Endothelial cell of umbilical vein (primary cell): ENCODE measurements around the gene ZNF106. TPM values are rescaled to one million over a fixed set of nuclear protein-coding genes. Genes with fewer than 3 reads are reported as not detected.

ENCODE experiments used
- BruUV-seq: library from RNA; stranded (reverse); fragments of 400-500 nt; replicated peaks from 2 replicates; lab custom pipeline; 2021; lab: Mats Ljungman, UMichigan
- CTCF ChIA-PET: fragments of 300-600, 350-600 bp; sonication (Branson Sonifier 250); formaldehyde crosslinking; loops from one replicate; lab custom pipeline; 2021; ENCODE audit warnings: antibody characterized with exemption, inconsistent platforms; lab: Charles Lee
- POLR2A ChIA-PET: fragments of 300-600, 350-600 bp; sonication (Branson Sonifier 250); formaldehyde crosslinking; loops from one replicate; lab custom pipeline; 2021; ENCODE audit warnings: antibody characterized with exemption, inconsistent platforms; lab: Charles Lee
- DNase-seq: peaks from one replicate; pipeline ENCODE4 v3.0.0-alpha.2; 2011; ENCODE audit warnings: low read depth, low spot score
- FAIRE-seq: peaks from 2 replicates; lab custom pipeline; 2011; peaks lifted over from hg19 to GRCh38; lab: Jason Lieb, UNC
- H2AFZ ChIP-seq: 2 replicates; pipeline ENCODE4 v1.6.0; 2012; ENCODE audit warnings: low read depth, low read length, control low read depth, inconsistent platforms
- H3K27ac ChIP-seq: 2 replicates; pipeline ENCODE4 v1.5.1; 2011; ENCODE audit warnings: low read depth, mild to moderate bottlenecking, control low read depth, low read length, moderate library complexity; ENCODE audit not compliant: insufficient read depth
- H3K27me3 ChIP-seq, 2 experiments: 2 replicates each; pipeline versions ENCODE4 v1.6.0 to v1.6.1; 2011; ENCODE audit warnings: low read length in 2 of 2, mixed read lengths in 1 of 2; ENCODE audit not compliant: control insufficient read depth in 2 of 2, insufficient read depth in 2 of 2
- H3K36me3 ChIP-seq, 2 experiments: 2 replicates in 1 of 2; 3 replicates in 1 of 2; pipeline ENCODE4 v1.5.1; 2011; ENCODE audit warnings: low read length in 2 of 2, mild to moderate bottlenecking in 1 of 2, moderate library complexity in 1 of 2; ENCODE audit not compliant: control insufficient read depth in 2 of 2, insufficient read depth in 2 of 2; ENCODE audit errors: extremely low read depth in 1 of 2
- H3K4me1 ChIP-seq: 3 replicates; pipeline ENCODE4 v1.5.1; 2011; ENCODE audit warnings: mild to moderate bottlenecking, low read length; ENCODE audit not compliant: control insufficient read depth, insufficient read depth; ENCODE audit errors: extremely low read depth
- H3K4me2 ChIP-seq: 2 replicates; pipeline ENCODE4 v1.6.1; 2011; ENCODE audit warnings: low read length, control low read depth, mixed read lengths; ENCODE audit not compliant: insufficient read depth
- H3K4me3 ChIP-seq, 3 experiments: fragments of 200-600 bp in 1 of 3; sonication (generic), shearing (Covaris generic) in 1 of 3; replicated peaks in 1 of 3; 2 replicates each; pipeline ENCODE4 v1.5.1; 2011 to 2016; ENCODE audit warnings: control low read depth in 3 of 3, low read length in 3 of 3, mild to moderate bottlenecking in 2 of 3, inconsistent platforms in 1 of 3, low read depth in 1 of 3, moderate library complexity in 1 of 3; ENCODE audit not compliant: insufficient read depth in 1 of 3
- H3K79me2 ChIP-seq: 2 replicates; pipeline ENCODE4 v1.6.0; 2012; ENCODE audit warnings: low read length, inconsistent platforms; ENCODE audit not compliant: control insufficient read depth, insufficient read depth
- H3K9ac ChIP-seq: replicated peaks from 2 replicates; pipeline ENCODE3; 2011; ENCODE audit warnings: low read length, control low read depth; ENCODE audit not compliant: insufficient read depth; ENCODE audit errors: extremely low read depth
- H3K9me1 ChIP-seq: replicated peaks from 3 replicates; pipeline ENCODE4 v1.6.0; 2011; ENCODE audit warnings: mild to moderate bottlenecking, low read length; ENCODE audit not compliant: control insufficient read depth, insufficient read depth; ENCODE audit errors: extremely low read depth
- H3K9me3 ChIP-seq: replicated peaks from 2 replicates; pipeline ENCODE4 v1.5.1; 2012; ENCODE audit warnings: low read length, inconsistent platforms; ENCODE audit not compliant: control insufficient read depth, insufficient read depth
- H4K20me1 ChIP-seq: replicated peaks from 2 replicates; pipeline ENCODE3; 2011; ENCODE audit warnings: mild to moderate bottlenecking, low read length; ENCODE audit not compliant: control insufficient read depth, insufficient read depth; ENCODE audit errors: extremely low read depth
- GATA2 ChIP-seq: IDR thresholded peaks from 2 replicates; pipeline ENCODE4 v1.7.0; 2011; ENCODE audit warnings: low read depth, mild to moderate bottlenecking, moderate library complexity, mixed read lengths, low read length; ENCODE audit not compliant: insufficient read length, insufficient read depth
- JUN ChIP-seq: IDR thresholded peaks from 2 replicates; pipeline ENCODE4 v1.6.1; 2011; ENCODE audit warnings: borderline replicate concordance, low read depth; ENCODE audit not compliant: insufficient read length, insufficient read depth
- MAX ChIP-seq: IDR thresholded peaks from 2 replicates; pipeline ENCODE4 v1.6.1; 2011; ENCODE audit not compliant: insufficient read depth, insufficient read length
- POLR2AphosphoS5 ChIP-seq: IDR thresholded peaks from 2 replicates; pipeline ENCODE4 v1.6.1; 2012; ENCODE audit warnings: low read depth, mild to moderate bottlenecking, control low read depth, low read length, moderate library complexity; ENCODE audit not compliant: insufficient read depth
- dilution Hi-C: fragments of 300-500 bp; cut with MboI; formaldehyde crosslinking; loops from one replicate; pipeline ENCODE4 v1.15.0; 2019; ENCODE audit warnings: low sequenced_read_pairs; ENCODE audit not compliant: extremely low pct_ligation_motif_present
- intact Hi-C: fragments of 100-400 bp; cut with micrococcal nuclease; formaldehyde crosslinking; loops from one replicate; pipeline ENCODE4 v1.10.0; 2022
- polyA plus RNA-seq, 4 experiments: library from polyadenylated mRNA; depleted of rRNA in 3 of 4; stranded (reverse) in 3 of 4; unstranded in 1 of 4; fragments of >200 nt; gene quantifications; 2 replicates each; pipeline versions ENCODE4 v1.2.1 to v1.2.3, GENCODE V29; 2011 to 2012; ENCODE audit warnings: missing spikeins in 1 of 4
- total RNA-seq: library from RNA; stranded (reverse); gene quantifications from 2 replicates; pipeline ENCODE4 v1.2.3, GENCODE V29; 2021
- TF ChIP-seq, protein P1 (sequence below), 2 donors: IDR thresholded peaks; 1 replicate in 1 of 2; 2 replicates in 1 of 2; pipeline ENCODE4 v1.5.1; 2011; ENCODE audit warnings: low read length in 2 of 2, mild to moderate bottlenecking in 2 of 2, moderate library complexity in 2 of 2, control low read depth in 1 of 2, inconsistent platforms in 1 of 2, low read depth in 1 of 2; ENCODE audit not compliant: insufficient read depth in 1 of 2; ENCODE audit errors: extremely low read depth in 1 of 2

Gene ZNF106
- total and polyA plus RNA-seq, 2 donors (not counting 3 experiments of a cell fraction or from before 2014, with no cell fraction given), result 18.9 to 53.5 TPM

DNA sequence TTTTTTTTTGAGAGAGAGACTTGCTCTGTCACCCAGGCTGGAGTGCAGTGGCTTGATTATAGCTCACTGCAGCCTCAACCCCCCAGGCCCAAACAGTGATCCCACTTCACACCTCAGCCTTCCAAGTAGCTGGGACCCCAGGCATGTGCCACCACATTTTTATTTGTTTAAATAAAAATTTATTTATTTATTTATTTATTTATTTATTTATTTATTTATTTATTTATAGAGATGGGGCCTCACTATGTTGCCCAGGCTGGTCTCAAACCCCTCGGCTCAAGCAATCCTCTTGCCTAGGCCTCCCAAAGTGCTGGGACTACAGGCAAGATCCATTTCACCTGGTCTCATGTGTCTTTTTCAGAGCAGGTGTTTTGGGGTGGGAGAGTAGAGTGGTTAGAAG, 116.1 kb downstream of the ZNF106 start:
- Histone ChIP-seq H4K20me1 (no peaks in the 10 kb centered on the region), H3K36me3 (no peaks in the 10 kb centered on the region), H3K9ac (no peak overlapping the region), H2AFZ (no peak overlapping the region), H3K4me3 (no peak overlapping the region), H3K79me2 (no peaks in the 10 kb centered on the region), H3K4me1 (no peaks in the 10 kb centered on the region), H3K9me3 (no peaks in the 10 kb centered on the region), H3K9me1 (no peaks in the 10 kb centered on the region), H3K4me2 (no peak overlapping the region), H3K27ac (no peak overlapping the region), H3K27me3 (no peaks in the 10 kb centered on the region)
- BruUV-seq, result no TSS peak
- no peak for FAIRE-seq
- ChIA-PET POLR2A (interaction anchor here (0.7 kb wide), 1 partner anchor 227 kb away, joined by 4 read pairs; no protein-coding TSS in a partner anchor), CTCF (interaction anchor here (0.7 to 4.5 kb wide), 2 partner anchors 10 to 44 kb away, joined by 3 to 31 read pairs; no protein-coding TSS in a partner anchor)
- intact Hi-C loops, result no loop called here
- dilution Hi-C loops, result no loop called here
- DNase-seq, result no peak
- TF ChIP-seq, protein P1, sequence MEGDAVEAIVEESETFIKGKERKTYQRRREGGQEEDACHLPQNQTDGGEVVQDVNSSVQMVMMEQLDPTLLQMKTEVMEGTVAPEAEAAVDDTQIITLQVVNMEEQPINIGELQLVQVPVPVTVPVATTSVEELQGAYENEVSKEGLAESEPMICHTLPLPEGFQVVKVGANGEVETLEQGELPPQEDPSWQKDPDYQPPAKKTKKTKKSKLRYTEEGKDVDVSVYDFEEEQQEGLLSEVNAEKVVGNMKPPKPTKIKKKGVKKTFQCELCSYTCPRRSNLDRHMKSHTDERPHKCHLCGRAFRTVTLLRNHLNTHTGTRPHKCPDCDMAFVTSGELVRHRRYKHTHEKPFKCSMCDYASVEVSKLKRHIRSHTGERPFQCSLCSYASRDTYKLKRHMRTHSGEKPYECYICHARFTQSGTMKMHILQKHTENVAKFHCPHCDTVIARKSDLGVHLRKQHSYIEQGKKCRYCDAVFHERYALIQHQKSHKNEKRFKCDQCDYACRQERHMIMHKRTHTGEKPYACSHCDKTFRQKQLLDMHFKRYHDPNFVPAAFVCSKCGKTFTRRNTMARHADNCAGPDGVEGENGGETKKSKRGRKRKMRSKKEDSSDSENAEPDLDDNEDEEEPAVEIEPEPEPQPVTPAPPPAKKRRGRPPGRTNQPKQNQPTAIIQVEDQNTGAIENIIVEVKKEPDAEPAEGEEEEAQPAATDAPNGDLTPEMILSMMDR (IDR thresholded peaks at IDR 0.05; ENCODE audit: extremely low read depth in 1 of 2, insufficient read depth in 1 of 2, low read depth in 1 of 2, low read length in 2 of 2), result no peak
- TF ChIP-seq MAX, result no peak

GRCh38 chr15:42373936-42374335, 117.0 kb downstream of the ZNF106 start:
- no peaks in the 10 kb centered on the region for H4K20me1 ChIP-seq
- H3K36me3 ChIP-seq, result no peaks in the 10 kb centered on the region
- no peak overlapping the region for H3K27ac ChIP-seq
- DNase-seq, result no peak
- dilution Hi-C loops (no loop called here), intact Hi-C loops (no loop called here)
- H3K9ac ChIP-seq, result no peak overlapping the region
- CTCF ChIA-PET, result interaction anchor here (4.5 kb wide), 1 partner anchor 11 kb away, joined by 31 read pairs; no protein-coding TSS in a partner anchor
- no peak for TF ChIP-seq GATA2
- no peak for TF ChIP-seq POLR2AphosphoS5
- TF ChIP-seq MAX, result no peak
- TF ChIP-seq, protein P1 (IDR thresholded peaks at IDR 0.05; ENCODE audit: extremely low read depth in 1 of 2, insufficient read depth in 1 of 2, low read depth in 1 of 2, low read length in 2 of 2), result no peak
- no peak for TF ChIP-seq JUN
- no peak overlapping the region for H3K4me3 ChIP-seq
- no peaks in the 10 kb centered on the region for H3K27me3 ChIP-seq
- FAIRE-seq, result no peak
- no peaks in the 10 kb centered on the region for H3K4me1 ChIP-seq
- no TSS peak for BruUV-seq
- POLR2A ChIA-PET, result no interaction called here
- H3K9me1 ChIP-seq, result no peaks in the 10 kb centered on the region
- H3K4me2 ChIP-seq, result no peak overlapping the region
- H3K9me3 ChIP-seq, result no peaks in the 10 kb centered on the region
- no peaks in the 10 kb centered on the region for H3K79me2 ChIP-seq
- no peak overlapping the region for H2AFZ ChIP-seq
